ENCODE results near the gene PCDHGA8.
"Not testable (repeated sequence)": the region's sequence is repeated elsewhere in the genome, so short reads cannot be mapped to it uniquely, and the experiment has no call there.

DNA sequence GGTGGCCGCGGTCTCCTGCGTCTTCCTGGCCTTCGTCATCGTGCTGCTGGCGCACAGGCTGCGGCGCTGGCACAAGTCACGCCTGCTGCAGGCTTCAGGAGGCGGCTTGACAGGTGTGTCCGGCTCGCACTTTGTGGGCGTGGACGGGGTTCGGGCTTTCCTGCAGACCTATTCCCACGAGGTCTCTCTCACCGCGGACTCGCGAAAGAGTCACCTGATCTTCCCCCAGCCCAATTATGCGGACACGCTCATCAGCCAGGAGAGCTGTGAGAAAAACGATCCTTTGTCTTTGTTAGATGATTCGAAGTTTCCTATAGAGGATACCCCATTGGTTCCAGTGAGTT is 22.8 kb downstream of the PCDHGA8 start:
- TF ChIP-seq, protein P1, sequence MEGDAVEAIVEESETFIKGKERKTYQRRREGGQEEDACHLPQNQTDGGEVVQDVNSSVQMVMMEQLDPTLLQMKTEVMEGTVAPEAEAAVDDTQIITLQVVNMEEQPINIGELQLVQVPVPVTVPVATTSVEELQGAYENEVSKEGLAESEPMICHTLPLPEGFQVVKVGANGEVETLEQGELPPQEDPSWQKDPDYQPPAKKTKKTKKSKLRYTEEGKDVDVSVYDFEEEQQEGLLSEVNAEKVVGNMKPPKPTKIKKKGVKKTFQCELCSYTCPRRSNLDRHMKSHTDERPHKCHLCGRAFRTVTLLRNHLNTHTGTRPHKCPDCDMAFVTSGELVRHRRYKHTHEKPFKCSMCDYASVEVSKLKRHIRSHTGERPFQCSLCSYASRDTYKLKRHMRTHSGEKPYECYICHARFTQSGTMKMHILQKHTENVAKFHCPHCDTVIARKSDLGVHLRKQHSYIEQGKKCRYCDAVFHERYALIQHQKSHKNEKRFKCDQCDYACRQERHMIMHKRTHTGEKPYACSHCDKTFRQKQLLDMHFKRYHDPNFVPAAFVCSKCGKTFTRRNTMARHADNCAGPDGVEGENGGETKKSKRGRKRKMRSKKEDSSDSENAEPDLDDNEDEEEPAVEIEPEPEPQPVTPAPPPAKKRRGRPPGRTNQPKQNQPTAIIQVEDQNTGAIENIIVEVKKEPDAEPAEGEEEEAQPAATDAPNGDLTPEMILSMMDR (IDR thresholded peaks at IDR 0.05): not testable (repeated sequence)
- TF ChIP-seq POLR2A (IDR thresholded peaks at IDR 0.05): not testable (repeated sequence)

Data from suprapubic skin (tissue), 3 donors.